ENCODE results near the gene EVPL.

The EVPL gene

GRCh38 chr17:76022973-76023899 lies 3.9 kb downstream of the EVPL start:
- Histone ChIP-seq H3K9me3 (ENCODE audit: severe bottlenecking) (no peaks in the 10 kb centered on the region), H3K36me3 (peaks cover 4% of the 10 kb centered on the region), H3K27ac (no peak overlapping the region), H3K27me3 (ENCODE audit: insufficient read depth, low read depth, severe bottlenecking) (no peaks in the 10 kb centered on the region), H3K4me3 (ENCODE audit: low read depth, low read length) (no peak overlapping the region)
- TF ChIP-seq, protein P1, sequence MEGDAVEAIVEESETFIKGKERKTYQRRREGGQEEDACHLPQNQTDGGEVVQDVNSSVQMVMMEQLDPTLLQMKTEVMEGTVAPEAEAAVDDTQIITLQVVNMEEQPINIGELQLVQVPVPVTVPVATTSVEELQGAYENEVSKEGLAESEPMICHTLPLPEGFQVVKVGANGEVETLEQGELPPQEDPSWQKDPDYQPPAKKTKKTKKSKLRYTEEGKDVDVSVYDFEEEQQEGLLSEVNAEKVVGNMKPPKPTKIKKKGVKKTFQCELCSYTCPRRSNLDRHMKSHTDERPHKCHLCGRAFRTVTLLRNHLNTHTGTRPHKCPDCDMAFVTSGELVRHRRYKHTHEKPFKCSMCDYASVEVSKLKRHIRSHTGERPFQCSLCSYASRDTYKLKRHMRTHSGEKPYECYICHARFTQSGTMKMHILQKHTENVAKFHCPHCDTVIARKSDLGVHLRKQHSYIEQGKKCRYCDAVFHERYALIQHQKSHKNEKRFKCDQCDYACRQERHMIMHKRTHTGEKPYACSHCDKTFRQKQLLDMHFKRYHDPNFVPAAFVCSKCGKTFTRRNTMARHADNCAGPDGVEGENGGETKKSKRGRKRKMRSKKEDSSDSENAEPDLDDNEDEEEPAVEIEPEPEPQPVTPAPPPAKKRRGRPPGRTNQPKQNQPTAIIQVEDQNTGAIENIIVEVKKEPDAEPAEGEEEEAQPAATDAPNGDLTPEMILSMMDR (IDR thresholded peaks at IDR 0.05; ENCODE audit: low read depth, low read length), result no peak
- no peak for DNase-seq

- H3K36me3 ChIP-seq, result peaks cover 4% of the 10 kb centered on the region
- no peaks in the 10 kb centered on the region for H3K9me3 ChIP-seq (ENCODE audit: severe bottlenecking)
- no peaks in the 10 kb centered on the region for H3K27me3 ChIP-seq (ENCODE audit: insufficient read depth, low read depth, severe bottlenecking)
- H3K27ac ChIP-seq, result no peak overlapping the region
- no peak for DNase-seq
- TF ChIP-seq, protein P1 (IDR thresholded peaks at IDR 0.05; ENCODE audit: low read depth, low read length), result no peak
- no peak overlapping the region for H3K4me3 ChIP-seq (ENCODE audit: low read depth, low read length)
These were observed 4.8 kb downstream of the EVPL start for GRCh38 chr17:76022285-76022684.

- Histone ChIP-seq H3K27me3 (ENCODE audit: insufficient read depth, low read depth, severe bottlenecking) (no peaks in the 10 kb centered on the region), H3K27ac (no peak overlapping the region), H3K4me3 (ENCODE audit: low read depth, low read length) (no peak overlapping the region), H3K9me3 (ENCODE audit: severe bottlenecking) (no peaks in the 10 kb centered on the region), H3K36me3 (peaks cover 4% of the 10 kb centered on the region)
- TF ChIP-seq, protein P1 (IDR thresholded peaks at IDR 0.05; ENCODE audit: low read depth, low read length), result no peak
- no peak for DNase-seq
These were observed 7.2 kb downstream of the EVPL start for GRCh38 chr17:76019833-76020467.

DNA sequence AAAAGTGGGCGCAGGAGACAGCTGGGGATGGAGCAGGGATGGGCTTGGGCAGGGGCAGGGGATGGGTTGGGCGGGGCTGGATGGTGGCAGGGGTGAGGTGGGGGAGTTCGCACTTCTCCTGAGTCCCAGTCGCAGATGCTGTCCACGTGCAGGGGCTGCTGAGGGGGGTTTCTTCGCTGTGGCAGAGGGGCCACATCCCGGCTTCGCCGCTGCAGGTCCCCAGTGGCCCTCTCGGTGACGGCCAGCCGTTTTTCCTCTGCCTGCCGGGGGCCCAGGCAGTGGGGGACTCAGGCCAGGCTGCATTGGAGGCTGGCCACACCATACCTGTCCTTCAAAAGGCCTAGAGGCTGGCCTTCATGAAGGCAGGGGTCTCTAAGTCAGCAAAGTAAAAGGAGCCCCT lies 8.3 kb downstream of the EVPL start:
- Histone ChIP-seq H3K9me3 (ENCODE audit: severe bottlenecking) (no peaks in the 10 kb centered on the region), H3K36me3 (peaks cover 4% of the 10 kb centered on the region), H3K27me3 (ENCODE audit: insufficient read depth, low read depth, severe bottlenecking) (no peaks in the 10 kb centered on the region), H3K4me3 (ENCODE audit: low read depth, low read length) (no peak overlapping the region), H3K27ac (no peak overlapping the region)
- no peak for DNase-seq
- TF ChIP-seq, protein P1 (IDR thresholded peaks at IDR 0.05; ENCODE audit: low read depth, low read length), result no peak

- no peak overlapping the region for H3K27ac ChIP-seq
- no peak for DNase-seq
- TF ChIP-seq, protein P1 (IDR thresholded peaks at IDR 0.05; ENCODE audit: low read depth, low read length), result no peak
- H3K36me3 ChIP-seq, result peaks cover 4% of the 10 kb centered on the region
- H3K4me3 ChIP-seq (ENCODE audit: low read depth, low read length), result no peak overlapping the region
- no peaks in the 10 kb centered on the region for H3K9me3 ChIP-seq (ENCODE audit: severe bottlenecking)
- H3K27me3 ChIP-seq (ENCODE audit: insufficient read depth, low read depth, severe bottlenecking), result no peaks in the 10 kb centered on the region
These were observed 8.8 kb downstream of the EVPL start for GRCh38 chr17:76018340-76018680.

All from WERI-Rb-1 (cell line).